Trophoblast cell (in vitro differentiated cells and primary cell): ENCODE results near the gene ADARB1.

ENCODE experiments used
- DNase-seq, 2 donors: peaks; one replicate each; pipeline ENCODE4 v3.0.0-alpha.2; 2016
- H2AFZ ChIP-seq: 2 replicates; pipeline ENCODE4 v1.6.1; 2013; ENCODE audit warnings: low read length, moderate library complexity, mild to moderate bottlenecking; ENCODE audit not compliant: insufficient read depth, poor library complexity
- H2AK5ac ChIP-seq: 2 replicates; pipeline ENCODE4 v1.6.1; 2013; ENCODE audit warnings: mild to moderate bottlenecking, low read length
- H2BK120ac ChIP-seq: 2 replicates; pipeline ENCODE4 v1.6.1; 2013; ENCODE audit warnings: low read length, mild to moderate bottlenecking, moderate library complexity; ENCODE audit not compliant: insufficient read depth, poor library complexity
- H2BK12ac ChIP-seq: 2 replicates; pipeline ENCODE4 v1.6.1; 2013; ENCODE audit warnings: mild to moderate bottlenecking, low read length, moderate library complexity
- H2BK5ac ChIP-seq: 2 replicates; pipeline ENCODE4 v1.6.1; 2013; ENCODE audit warnings: low read length, low read depth, moderate library complexity, mild to moderate bottlenecking; ENCODE audit not compliant: poor library complexity
- H3K14ac ChIP-seq: 2 replicates; pipeline ENCODE4 v1.6.1; 2013; ENCODE audit warnings: mild to moderate bottlenecking, low read length
- H3K18ac ChIP-seq: 2 replicates; pipeline ENCODE4 v1.6.1; 2013; ENCODE audit warnings: mild to moderate bottlenecking, low read length
- H3K23ac ChIP-seq: 2 replicates; pipeline ENCODE4 v1.6.1; 2013; ENCODE audit warnings: low read length
- H3K27ac ChIP-seq: 2 replicates; pipeline ENCODE4 v1.5.1; 2013; ENCODE audit warnings: low read depth, mild to moderate bottlenecking, inconsistent platforms, low read length, moderate library complexity
- H3K27me3 ChIP-seq: 2 replicates; pipeline ENCODE4 v1.6.1; 2013; ENCODE audit warnings: inconsistent platforms, mild to moderate bottlenecking, low read length, moderate library complexity; ENCODE audit not compliant: insufficient read depth
- H3K36me3 ChIP-seq, 2 experiments: 1 replicate in 1 of 2; 2 replicates in 1 of 2; pipeline ENCODE4 v1.6.1; 2013; ENCODE audit warnings: low read length in 2 of 2, mild to moderate bottlenecking in 2 of 2, moderate library complexity in 1 of 2; ENCODE audit not compliant: insufficient read depth in 2 of 2, control insufficient read depth in 1 of 2
- H3K4ac ChIP-seq: 2 replicates; pipeline ENCODE4 v1.6.1; 2013; ENCODE audit warnings: low read depth, mild to moderate bottlenecking, low read length, moderate library complexity
- H3K4me1 ChIP-seq, 2 experiments: 1 replicate in 1 of 2; 2 replicates in 1 of 2; pipeline ENCODE4 v1.6.1; 2013; ENCODE audit warnings: low read length in 2 of 2, mild to moderate bottlenecking in 2 of 2, moderate library complexity in 1 of 2; ENCODE audit not compliant: insufficient read depth in 2 of 2, control insufficient read depth in 1 of 2
- H3K4me2 ChIP-seq: 2 replicates; pipeline ENCODE4 v1.6.1; 2013; ENCODE audit warnings: inconsistent platforms, mild to moderate bottlenecking, low read length, moderate library complexity
- H3K4me3 ChIP-seq: 2 replicates; pipeline ENCODE4 v1.5.1; 2013; ENCODE audit warnings: mild to moderate bottlenecking, low read depth, low read length, inconsistent platforms
- H3K79me1 ChIP-seq: one replicate; pipeline ENCODE4 v1.6.1; 2013; ENCODE audit warnings: low read length
- H3K79me2 ChIP-seq: 2 replicates; pipeline ENCODE4 v1.6.1; 2013; ENCODE audit warnings: low read length, mild to moderate bottlenecking; ENCODE audit not compliant: control insufficient read depth, insufficient read depth, poor library complexity
- H3K9ac ChIP-seq: 2 replicates; pipeline ENCODE4 v1.6.1; 2013; ENCODE audit warnings: mild to moderate bottlenecking, low read length
- H3K9me3 ChIP-seq: 2 replicates; pipeline ENCODE4 v1.6.1; 2013; ENCODE audit warnings: low read depth, mild to moderate bottlenecking, control low read depth, inconsistent platforms, low read length; ENCODE audit not compliant: insufficient read depth
- H4K12ac ChIP-seq: 2 replicates; pipeline ENCODE4 v1.6.1; 2013; ENCODE audit warnings: low read depth, mild to moderate bottlenecking, low read length, moderate library complexity
- H4K8ac ChIP-seq: 2 replicates; pipeline ENCODE4 v1.6.1; 2013; ENCODE audit warnings: low read depth, mild to moderate bottlenecking, low read length, moderate library complexity
- H4K91ac ChIP-seq: one replicate; pipeline ENCODE4 v1.6.1; 2013; ENCODE audit warnings: low read depth, mild to moderate bottlenecking, low read length, moderate library complexity
- WGBS: extraction: QIAGEN DNeasy Blood & Tissue Kit; methylation state at CpG from one replicate; pipeline ENCODE4 v1.1.7; 2013; ENCODE audit warnings: missing lambda C conversion rate; ENCODE audit not compliant: insufficient read length, insufficient coverage; ENCODE audit errors: extremely low coverage; 5-methylcytosine and 5-hydroxymethylcytosine counted together

Gene ADARB1

GRCh38 chr21:45111703-45112102 is 37.3 kb downstream of the ADARB1 start:
- no CpG with 5 or more reads among the region's 5 CpGs for WGBS
- H3K4ac ChIP-seq = no peak overlapping the region

GRCh38 chr21:45112371-45112770 is 38.0 kb downstream of the ADARB1 start:
- no peak for DNase-seq
- no peak overlapping the region for H2BK5ac ChIP-seq
- H4K8ac ChIP-seq = no peak overlapping the region
- H4K91ac ChIP-seq = no peak overlapping the region
- no peak overlapping the region for H3K4ac ChIP-seq
- H2AFZ ChIP-seq = no peak overlapping the region
- peaks cover 0 to 4% of the 10 kb centered on the region in 2 experiments for H3K4me1 ChIP-seq
- no peak overlapping the region for H3K9ac ChIP-seq
- no peak overlapping the region for H3K23ac ChIP-seq
- H3K18ac ChIP-seq = no peak overlapping the region
- no peak overlapping the region for H3K4me3 ChIP-seq
- no peaks in the 10 kb centered on the region for H3K79me2 ChIP-seq
- H2BK120ac ChIP-seq = no peak overlapping the region
- H3K79me1 ChIP-seq = no peaks in the 10 kb centered on the region
- no peaks in the 10 kb centered on the region for H3K9me3 ChIP-seq
- no peaks in the 10 kb centered on the region for H3K27me3 ChIP-seq
- H2BK12ac ChIP-seq = no peak overlapping the region
- WGBS = no CpG with 5 or more reads among the region's 3 CpGs
- H3K14ac ChIP-seq = no peak overlapping the region
- H3K36me3 ChIP-seq = no peaks in the 10 kb centered on the region
- no peak overlapping the region for H3K4me2 ChIP-seq
- H3K27ac ChIP-seq = no peak overlapping the region
- H4K12ac ChIP-seq = no peak overlapping the region
- H2AK5ac ChIP-seq = no peak overlapping the region

More at GRCh38 chr21:45111703-45112102, 37.3 kb downstream of the ADARB1 start:
- H3K27me3 ChIP-seq = no peaks in the 10 kb centered on the region
- H3K4me3 ChIP-seq = no peak overlapping the region
- no peaks in the 10 kb centered on the region for H3K36me3 ChIP-seq
- no peak overlapping the region for H2BK5ac ChIP-seq
- no peak overlapping the region for H2AK5ac ChIP-seq
- no peak overlapping the region for H2AFZ ChIP-seq
- H3K9ac ChIP-seq = no peak overlapping the region
- no peak overlapping the region for H4K12ac ChIP-seq
- no peak overlapping the region for H3K4me2 ChIP-seq
- H3K9me3 ChIP-seq = no peaks in the 10 kb centered on the region
- H2BK12ac ChIP-seq = no peak overlapping the region
- no peak overlapping the region for H3K14ac ChIP-seq
- no peak overlapping the region for H3K27ac ChIP-seq
- no peaks in the 10 kb centered on the region for H3K79me1 ChIP-seq
- H3K79me2 ChIP-seq = no peaks in the 10 kb centered on the region
- no peak for DNase-seq
- H3K4me1 ChIP-seq = peaks cover 0 to 4% of the 10 kb centered on the region in 2 experiments
- H3K23ac ChIP-seq = no peak overlapping the region
- H3K18ac ChIP-seq = no peak overlapping the region
- no peak overlapping the region for H2BK120ac ChIP-seq
- H4K91ac ChIP-seq = no peak overlapping the region
- no peak overlapping the region for H4K8ac ChIP-seq

- no peak for DNase-seq
- Histone ChIP-seq H2BK5ac (no peak overlapping the region), H2BK12ac (no peak overlapping the region), H4K8ac (no peak overlapping the region), H3K4me3 (no peak overlapping the region), H2AK5ac (no peak overlapping the region), H3K18ac (no peak overlapping the region), H3K79me1 (no peaks in the 10 kb centered on the region), H3K4me1 (peaks cover 0 to 4% of the 10 kb centered on the region in 2 experiments), H3K36me3 (no peaks in the 10 kb centered on the region), H3K4me2 (no peak overlapping the region), H3K79me2 (no peaks in the 10 kb centered on the region), H3K9ac (no peak overlapping the region), H2AFZ (no peak overlapping the region), H3K27me3 (no peaks in the 10 kb centered on the region), H4K91ac (no peak overlapping the region), H3K4ac (no peak overlapping the region), H3K14ac (no peak overlapping the region), H2BK120ac (no peak overlapping the region), H3K23ac (no peak overlapping the region), H4K12ac (no peak overlapping the region), H3K9me3 (no peaks in the 10 kb centered on the region), H3K27ac (no peak overlapping the region)
- no CpG with 5 or more reads among the region's 6 CpGs for WGBS
These were observed 39.2 kb downstream of the ADARB1 start for GRCh38 chr21:45113543-45113942.

GRCh38 chr21:45114072-45114471 is 39.7 kb downstream of the ADARB1 start:
- Histone ChIP-seq H3K27me3 (no peaks in the 10 kb centered on the region), H3K27ac (no peak overlapping the region), H3K4me3 (no peak overlapping the region), H3K79me2 (no peaks in the 10 kb centered on the region), H2AFZ (no peak overlapping the region), H2BK12ac (no peak overlapping the region), H3K4me2 (no peak overlapping the region), H3K4ac (no peak overlapping the region), H3K79me1 (no peaks in the 10 kb centered on the region), H2AK5ac (no peak overlapping the region), H3K9ac (no peak overlapping the region), H4K8ac (no peak overlapping the region), H2BK120ac (no peak overlapping the region), H3K4me1 (peaks cover 0 to 4% of the 10 kb centered on the region in 2 experiments), H4K91ac (no peak overlapping the region), H2BK5ac (no peak overlapping the region), H3K9me3 (no peaks in the 10 kb centered on the region), H3K18ac (no peak overlapping the region), H3K23ac (no peak overlapping the region), H4K12ac (no peak overlapping the region), H3K14ac (no peak overlapping the region), H3K36me3 (no peaks in the 10 kb centered on the region)
- WGBS = no CpG with 5 or more reads among the region's 5 CpGs
- DNase-seq = no peak
